Muscle of leg (tissue), 11 donors: Measurements from ENCODE around the gene SULT4A1. TPM values are rescaled to one million over a fixed set of nuclear protein-coding genes. Genes with fewer than 3 reads are reported as not detected.
A peak's percentile ranks its signal among the peaks of the same experiment; 100 is the strongest.

Experiments used
- DNase-seq: peaks from one replicate; pipeline ENCODE4 v3.0.0; 2013
- H3K27ac ChIP-seq: one replicate; pipeline ENCODE4 v1.5.1; 2013; ENCODE audit warnings: mild to moderate bottlenecking, low read length, control low read depth
- H3K27me3 ChIP-seq: one replicate; pipeline ENCODE4 v1.6.1; 2013; ENCODE audit warnings: low read length; ENCODE audit not compliant: control insufficient read depth, insufficient read depth
- H3K36me3 ChIP-seq: one replicate; pipeline ENCODE4 v1.6.1; 2013; ENCODE audit warnings: low read length; ENCODE audit not compliant: control insufficient read depth, insufficient read depth
- H3K4me1 ChIP-seq: one replicate; pipeline ENCODE4 v1.6.1; 2013; ENCODE audit warnings: low read length; ENCODE audit not compliant: control insufficient read depth, insufficient read depth
- H3K4me3 ChIP-seq: one replicate; pipeline ENCODE4 v1.5.1; 2013; ENCODE audit warnings: low read length, control low read depth
- H3K9me3 ChIP-seq: replicated peaks from 2 replicates; pipeline ENCODE4 v1.6.1; 2013; ENCODE audit warnings: low read depth, low read length; ENCODE audit not compliant: control insufficient read depth
- WGBS: methylation state at CpG from one replicate; pipeline ENCODE4 v1.1.5; 2013; ENCODE audit warnings: missing lambda C conversion rate; ENCODE audit not compliant: insufficient coverage; 5-methylcytosine and 5-hydroxymethylcytosine counted together
- polyA plus RNA-seq, 8 donors: library from polyadenylated mRNA; unstranded; fragments of 120-200 nt; gene quantifications; one replicate each; pipeline versions ENCODE4 v1.2.1 to v1.2.3, GENCODE V29; 2013; ENCODE audit warnings: inconsistent platforms in 1 of 8, low replicate concordance in 1 of 8; ENCODE audit not compliant: insufficient read length in 8 of 8, insufficient read depth in 1 of 8
- total RNA-seq: library from RNA; stranded (reverse); fragments of 120-200 nt; gene quantifications from one replicate; pipeline ENCODE4 v1.2.4, GENCODE V29; 2013

Gene SULT4A1
- total and polyA plus RNA-seq, 9 donors: 0.92 to 4.3 (median 2.3) TPM

GRCh38 chr22:43838571-43839307 lies 23.6 kb downstream of the SULT4A1 start:
- Histone ChIP-seq H3K9me3 (no peaks in the 10 kb centered on the region), H3K4me1 (peaks cover 10% of the 10 kb centered on the region), H3K36me3 (no peaks in the 10 kb centered on the region), H3K27me3 (no peaks in the 10 kb centered on the region), H3K27ac (no peak overlapping the region), H3K4me3 (no peak overlapping the region)
- DNase-seq: no peak
- WGBS: 93% methylated on average over 24 of the region's 25 CpGs

DNA sequence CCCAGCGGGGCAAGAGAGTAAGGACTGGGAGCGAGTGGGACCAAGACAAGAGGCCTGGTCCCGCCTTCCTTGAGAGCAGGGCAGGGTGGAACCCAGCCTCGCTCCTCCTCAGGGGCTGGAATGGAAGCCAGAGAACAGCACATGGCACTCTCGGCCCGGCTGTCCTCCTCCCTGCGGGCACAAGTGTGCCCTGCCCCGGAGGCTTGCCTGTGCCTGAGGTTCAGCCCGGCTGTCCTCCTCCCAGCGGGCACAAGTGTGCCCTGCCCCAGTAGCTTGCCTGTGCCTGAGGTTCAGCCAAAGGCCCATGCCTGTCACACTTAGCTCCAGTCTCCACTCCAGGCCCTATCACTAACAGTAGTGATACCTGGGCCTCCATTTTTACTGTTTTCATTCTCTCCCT lies 24.2 kb downstream of the SULT4A1 start:
- WGBS: 85% methylated on average over 8 of the region's 10 CpGs
- Histone ChIP-seq H3K4me1 (peaks cover 14% of the 10 kb centered on the region), H3K4me3 (no peak overlapping the region), H3K27me3 (no peaks in the 10 kb centered on the region), H3K36me3 (no peaks in the 10 kb centered on the region), H3K27ac (no peak overlapping the region), H3K9me3 (no peaks in the 10 kb centered on the region)
- DNase-seq: no peak

- Histone ChIP-seq H3K4me1 (peaks cover 19% of the 10 kb centered on the region), H3K27me3 (no peaks in the 10 kb centered on the region), H3K36me3 (no peaks in the 10 kb centered on the region), H3K4me3 (no peak overlapping the region), H3K9me3 (no peaks in the 10 kb centered on the region), H3K27ac (no peak overlapping the region)
- 82% methylated on average over 6 of the region's 9 CpGs for WGBS
- DNase-seq: no peak
Observed at GRCh38 chr22:43837666-43838065, 24.6 kb downstream of the SULT4A1 start.

- no peak for DNase-seq
- Histone ChIP-seq H3K27ac (no peak overlapping the region), H3K4me1 (peaks cover 31% of the 10 kb centered on the region), H3K9me3 (no peaks in the 10 kb centered on the region), H3K4me3 (no peak overlapping the region), H3K36me3 (no peaks in the 10 kb centered on the region), H3K27me3 (no peaks in the 10 kb centered on the region)
- WGBS: 57% methylated on average over 9 of the region's 13 CpGs
Observed at GRCh38 chr22:43835736-43836135, 26.6 kb downstream of the SULT4A1 start.

DNA sequence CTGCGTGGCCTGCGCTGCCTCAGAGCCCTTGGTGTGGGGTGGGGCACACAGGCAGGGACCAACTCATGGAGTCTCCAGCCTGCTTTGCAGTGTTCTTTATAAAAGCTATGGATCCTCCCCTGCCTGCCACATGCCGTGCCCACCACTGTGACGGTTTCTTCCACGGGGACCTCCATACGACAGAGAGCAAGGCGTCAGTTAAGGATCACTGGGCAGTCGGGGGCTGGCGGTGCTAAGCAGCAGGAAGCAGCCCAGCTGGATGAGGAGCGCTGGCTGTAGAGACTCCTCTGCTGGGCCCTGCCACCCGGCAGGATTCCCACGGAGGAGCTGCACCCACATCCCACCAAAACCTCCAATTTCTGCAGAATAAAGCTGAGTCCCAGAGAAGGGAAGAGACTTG lies 27.1 kb downstream of the SULT4A1 start:
- no peaks in the 10 kb centered on the region for H3K36me3 ChIP-seq
- H3K4me1 ChIP-seq: peaks cover 37% of the 10 kb centered on the region
- H3K27ac ChIP-seq: no peak overlapping the region
- WGBS: 64% methylated on average over 5 of the region's 12 CpGs
- H3K27me3 ChIP-seq: no peaks in the 10 kb centered on the region
- no peak overlapping the region for H3K4me3 ChIP-seq
- no peak for DNase-seq
- no peaks in the 10 kb centered on the region for H3K9me3 ChIP-seq

DNA sequence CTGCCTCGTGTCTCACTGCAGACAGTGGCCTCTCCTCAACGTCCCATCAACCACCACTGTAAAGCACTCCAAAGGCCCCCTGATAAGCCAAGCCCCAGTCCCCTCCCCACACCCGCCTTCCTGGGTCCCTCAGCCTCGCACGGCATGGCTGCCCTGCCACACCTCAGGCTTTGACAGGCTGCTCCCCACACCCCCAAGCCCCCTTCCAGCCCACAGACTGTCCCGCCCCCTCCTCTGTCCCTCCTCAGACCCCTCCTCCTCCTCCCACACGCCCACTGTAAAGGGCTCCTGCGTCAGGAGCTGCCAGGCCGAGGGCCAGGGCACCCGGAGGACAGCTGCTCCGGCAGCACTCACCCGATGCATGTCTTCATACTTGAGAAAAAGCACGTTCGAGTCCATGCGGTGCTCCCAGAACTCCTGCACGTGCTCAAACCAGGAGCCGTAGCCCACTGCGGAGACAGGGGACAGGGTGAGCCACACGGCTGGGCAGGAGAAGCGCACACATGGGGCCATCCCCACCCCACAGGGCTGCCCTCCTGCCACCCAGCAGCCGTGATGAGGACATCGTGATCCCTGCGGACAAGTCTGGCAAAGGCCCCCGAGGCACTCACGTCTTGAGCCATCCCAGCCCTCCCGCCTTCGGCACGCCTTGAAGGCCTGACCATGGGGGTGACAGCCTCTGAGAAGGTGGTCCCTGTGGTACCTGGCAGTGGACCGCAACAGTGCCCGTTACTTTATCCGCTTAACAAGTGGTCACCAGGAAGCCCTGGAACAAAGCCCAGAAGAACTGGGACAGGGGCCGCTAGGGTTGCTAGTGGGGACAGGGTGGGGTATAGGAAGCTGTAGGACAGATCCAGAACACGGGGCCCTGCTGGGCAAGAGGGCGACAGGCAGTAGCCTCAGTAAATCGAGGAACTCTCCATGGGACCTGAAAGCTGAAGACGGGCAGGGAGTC lies 28.8 kb downstream of the SULT4A1 start:
- 70% methylated on average over 33 of the region's 36 CpGs for WGBS
- Histone ChIP-seq H3K27me3 (no peaks in the 10 kb centered on the region), H3K36me3 (no peaks in the 10 kb centered on the region), H3K4me3 (no peak overlapping the region), H3K4me1 (peaks cover 53% of the 10 kb centered on the region), H3K27ac (peak overlapping the region; percentile 1), H3K9me3 (no peaks in the 10 kb centered on the region)
- DNase-seq: peak; percentile 26

DNA sequence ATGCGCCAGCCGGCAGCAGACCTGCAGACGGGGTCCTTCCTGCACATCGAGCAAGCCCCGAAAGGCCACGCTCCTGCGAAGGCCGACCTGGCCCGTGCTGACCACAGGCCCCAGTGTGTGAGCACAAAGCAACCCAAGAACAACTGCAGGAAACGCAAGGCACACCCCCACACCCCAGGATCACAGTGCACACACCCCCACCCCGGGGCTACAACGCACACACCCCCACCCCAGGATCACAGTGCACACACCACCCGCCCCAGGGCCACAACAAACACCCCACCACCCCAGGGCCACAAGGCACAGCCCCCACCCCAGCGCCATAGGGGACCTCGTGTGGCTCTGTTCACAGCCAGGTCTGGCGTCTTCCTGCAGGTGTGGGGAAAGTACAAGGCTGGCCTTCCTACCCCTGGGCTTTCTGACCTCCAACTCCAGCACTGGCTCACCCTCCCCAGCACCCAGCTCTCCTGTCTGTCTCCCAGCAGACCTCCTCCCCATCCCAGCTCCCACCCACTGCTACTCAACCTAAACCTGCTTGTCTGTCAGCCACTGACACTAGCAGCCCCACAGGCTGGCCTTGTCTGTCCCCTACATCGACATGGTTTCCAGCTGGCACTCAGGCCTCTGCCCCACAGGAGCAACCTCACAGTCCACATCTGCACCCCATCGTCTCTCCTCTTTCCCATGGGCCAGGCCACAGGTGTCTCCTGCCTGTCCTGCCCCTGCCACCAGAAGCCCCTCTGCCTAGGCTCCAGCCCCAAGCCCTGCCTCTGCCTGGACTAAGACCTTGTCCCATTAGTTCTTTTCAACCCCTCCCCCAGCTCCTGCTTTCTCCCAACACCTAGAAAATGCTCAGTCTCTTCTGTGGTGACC lies 29.7 kb downstream of the SULT4A1 start:
- Histone ChIP-seq H3K27ac (no peak overlapping the region), H3K36me3 (no peaks in the 10 kb centered on the region), H3K4me1 (peaks cover 62% of the 10 kb centered on the region), H3K4me3 (no peak overlapping the region), H3K27me3 (no peaks in the 10 kb centered on the region), H3K9me3 (no peaks in the 10 kb centered on the region)
- no peak for DNase-seq
- 83% methylated on average over 17 of the region's 18 CpGs for WGBS

- Histone ChIP-seq H3K9me3 (no peaks in the 10 kb centered on the region), H3K27ac (peak overlapping the region; percentile 13), H3K36me3 (no peaks in the 10 kb centered on the region), H3K4me3 (no peak overlapping the region), H3K27me3 (no peaks in the 10 kb centered on the region), H3K4me1 (peaks cover 68% of the 10 kb centered on the region)
- DNase-seq: no peak
- 93% methylated on average over 29 of the region's 33 CpGs for WGBS
Observed at GRCh38 chr22:43831561-43832392, 30.5 kb downstream of the SULT4A1 start.

DNA sequence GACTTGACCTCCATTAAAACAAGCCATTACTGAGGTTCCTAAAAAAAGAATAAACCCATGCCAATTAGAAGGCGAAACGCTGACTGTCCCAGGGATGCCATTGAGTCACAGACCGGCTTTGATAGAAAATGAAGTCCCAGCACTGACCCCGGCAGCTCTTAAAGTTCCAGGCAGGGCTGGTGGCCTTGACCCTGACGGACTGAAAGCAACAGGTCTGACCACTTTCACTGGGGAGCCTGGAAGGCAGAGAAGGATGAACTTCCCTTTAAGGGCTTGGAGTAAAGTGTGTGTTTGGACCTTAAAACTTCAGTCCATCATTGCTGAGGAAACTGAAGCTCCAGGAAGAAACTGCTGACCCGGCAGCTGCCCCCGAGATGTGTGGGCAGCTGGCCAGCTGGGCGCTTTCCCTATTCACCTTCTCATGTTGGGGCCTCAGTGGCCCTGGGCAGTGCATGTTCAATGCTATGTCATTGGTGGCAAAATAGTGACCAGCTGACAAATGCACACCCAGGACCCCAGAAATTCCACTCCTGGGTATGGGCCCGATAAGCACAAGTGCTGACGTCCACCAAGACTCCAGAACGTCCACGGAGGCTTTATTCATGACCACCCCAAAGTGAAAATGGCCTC lies 31.3 kb downstream of the SULT4A1 start:
- Histone ChIP-seq H3K9me3 (no peaks in the 10 kb centered on the region), H3K27ac (peak overlapping the region; percentile 13), H3K27me3 (no peaks in the 10 kb centered on the region), H3K36me3 (no peaks in the 10 kb centered on the region), H3K4me1 (peaks cover 75% of the 10 kb centered on the region), H3K4me3 (no peak overlapping the region)
- 70% methylated on average over 12 of the region's 12 CpGs for WGBS
- no peak for DNase-seq
